GM10266 (cell line): ENCODE data around the gene RALGPS1.

Experiments
- DNase-seq: peaks from one replicate; pipeline ENCODE4 v3.0.0; 2012; ENCODE audit errors: extremely low spot score
- TF ChIP-seq, protein P1 (sequence below): IDR thresholded peaks from 2 replicates; pipeline ENCODE4 v1.5.1; 2012; ENCODE audit warnings: mild to moderate bottlenecking, low read depth; ENCODE audit not compliant: control insufficient read depth, insufficient read depth; ENCODE audit errors: missing control alignments

Gene RALGPS1

DNA sequence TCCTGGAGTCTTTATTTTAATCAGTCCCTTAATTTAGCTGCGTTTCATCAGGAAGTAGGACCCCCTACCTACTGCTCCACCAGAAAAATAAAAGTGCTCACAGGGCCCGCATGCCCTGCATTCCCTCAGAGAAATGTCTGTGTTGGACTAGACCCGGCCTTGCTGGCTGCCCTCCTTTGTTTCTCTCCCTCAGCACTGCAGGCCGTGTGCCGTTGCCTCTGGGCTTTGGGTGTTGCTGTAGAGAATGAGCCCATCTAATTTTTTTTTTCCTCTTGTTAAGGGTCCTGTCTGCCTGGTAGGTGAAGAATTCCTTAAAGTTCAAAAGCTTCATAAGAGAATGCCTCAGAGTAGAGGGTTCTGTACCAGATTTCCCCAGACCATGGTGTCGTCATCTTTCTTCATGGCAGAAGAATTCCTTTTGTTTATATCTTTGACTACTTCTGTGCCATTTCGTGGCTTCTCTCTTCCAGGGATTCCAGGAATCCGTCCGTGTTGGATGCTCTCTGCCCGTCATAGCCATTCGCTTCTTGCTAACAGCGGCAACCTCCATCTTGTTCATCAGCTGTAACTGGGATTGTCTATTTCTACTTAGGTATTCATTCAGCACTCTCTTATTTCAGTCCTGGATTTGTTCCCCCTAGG lies 257.6 kb downstream of the RALGPS1 start:
- DNase-seq: no peak
- TF ChIP-seq, protein P1, sequence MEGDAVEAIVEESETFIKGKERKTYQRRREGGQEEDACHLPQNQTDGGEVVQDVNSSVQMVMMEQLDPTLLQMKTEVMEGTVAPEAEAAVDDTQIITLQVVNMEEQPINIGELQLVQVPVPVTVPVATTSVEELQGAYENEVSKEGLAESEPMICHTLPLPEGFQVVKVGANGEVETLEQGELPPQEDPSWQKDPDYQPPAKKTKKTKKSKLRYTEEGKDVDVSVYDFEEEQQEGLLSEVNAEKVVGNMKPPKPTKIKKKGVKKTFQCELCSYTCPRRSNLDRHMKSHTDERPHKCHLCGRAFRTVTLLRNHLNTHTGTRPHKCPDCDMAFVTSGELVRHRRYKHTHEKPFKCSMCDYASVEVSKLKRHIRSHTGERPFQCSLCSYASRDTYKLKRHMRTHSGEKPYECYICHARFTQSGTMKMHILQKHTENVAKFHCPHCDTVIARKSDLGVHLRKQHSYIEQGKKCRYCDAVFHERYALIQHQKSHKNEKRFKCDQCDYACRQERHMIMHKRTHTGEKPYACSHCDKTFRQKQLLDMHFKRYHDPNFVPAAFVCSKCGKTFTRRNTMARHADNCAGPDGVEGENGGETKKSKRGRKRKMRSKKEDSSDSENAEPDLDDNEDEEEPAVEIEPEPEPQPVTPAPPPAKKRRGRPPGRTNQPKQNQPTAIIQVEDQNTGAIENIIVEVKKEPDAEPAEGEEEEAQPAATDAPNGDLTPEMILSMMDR: no peak

DNA sequence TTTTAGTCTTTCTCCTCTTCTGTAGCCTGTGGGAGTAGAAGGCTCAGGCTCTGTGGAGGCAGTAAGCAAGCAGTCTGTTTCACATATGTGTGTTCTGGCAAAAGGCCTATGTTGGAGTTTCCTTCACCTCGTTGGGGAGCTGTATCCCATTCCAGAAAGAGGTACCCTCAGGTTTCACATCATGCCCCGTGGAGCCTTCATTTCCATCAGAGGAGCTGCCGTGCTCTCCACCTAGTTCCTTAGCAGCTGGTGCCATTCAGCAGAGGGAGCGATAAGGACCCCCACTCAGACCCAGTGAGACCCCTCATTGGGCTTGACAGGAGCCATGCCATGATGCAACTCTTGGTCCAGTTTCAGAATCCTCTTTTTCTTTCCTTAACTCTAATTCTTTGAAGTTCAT lies 258.5 kb downstream of the RALGPS1 start:
- DNase-seq: no peak
- TF ChIP-seq, protein P1: no peak

DNA sequence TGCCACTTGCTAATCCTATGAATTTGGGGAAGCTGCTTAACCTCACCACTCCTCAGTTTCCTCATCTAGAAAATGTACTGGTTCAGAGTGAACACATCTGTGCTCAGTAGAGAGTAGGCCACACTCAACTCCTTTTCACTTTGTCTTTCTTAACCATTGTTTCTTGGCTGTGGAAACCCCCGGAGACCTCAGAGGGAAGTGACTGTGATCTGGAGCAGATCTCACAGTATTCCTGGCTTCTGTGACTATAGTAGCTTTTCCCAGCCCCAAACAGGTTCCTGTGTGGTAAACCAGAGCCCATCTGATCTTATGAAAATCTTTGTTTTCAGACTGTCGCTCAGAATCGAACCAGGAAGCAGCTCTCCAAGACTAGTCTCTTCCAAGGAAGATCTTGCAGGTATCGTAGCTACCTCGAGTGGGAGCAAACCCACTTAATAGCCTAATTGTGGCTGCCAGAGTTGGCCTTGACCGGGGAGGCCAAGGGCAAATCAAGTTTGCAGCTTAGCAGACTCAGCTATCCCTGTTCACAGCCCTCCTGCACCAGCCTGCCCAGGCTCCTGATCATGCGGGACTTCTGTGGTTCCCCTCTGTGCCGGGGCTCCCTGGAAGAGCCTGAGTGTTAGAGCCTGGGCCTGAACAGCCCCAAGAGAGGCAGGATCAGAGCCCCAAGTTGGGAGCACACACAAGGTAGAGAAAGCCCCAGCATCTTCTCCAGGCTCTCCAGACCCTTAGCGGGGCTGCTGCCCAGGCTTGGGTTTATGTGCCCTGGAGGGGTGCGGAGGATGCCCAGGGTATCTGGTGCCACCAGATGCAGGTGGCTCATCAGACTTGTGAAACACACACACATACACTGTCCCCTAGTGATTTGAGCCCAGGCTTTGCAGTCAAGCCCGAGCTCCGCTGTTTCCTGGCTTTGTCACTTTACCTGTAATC lies 260.1 kb downstream of the RALGPS1 start:
- TF ChIP-seq, protein P1: no peak
- no peak for DNase-seq

DNA sequence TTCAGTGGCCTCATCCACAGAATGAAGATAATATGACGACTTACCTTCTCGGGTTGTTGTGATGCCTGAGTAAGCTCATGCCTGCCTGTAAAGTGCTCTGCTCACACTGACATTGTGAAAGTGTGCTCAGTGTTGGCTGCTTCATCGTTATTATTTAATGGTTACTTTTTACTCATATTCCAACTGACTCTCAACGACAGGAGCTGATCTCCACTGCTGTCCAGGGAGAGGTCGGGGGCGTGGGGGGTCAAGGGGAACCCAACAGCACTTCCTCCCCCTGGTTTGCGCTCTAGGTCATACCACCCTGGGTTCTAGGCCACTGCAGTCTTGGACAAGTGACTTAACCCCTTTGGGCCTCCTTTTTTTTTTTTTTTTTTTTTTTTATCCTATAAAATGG lies 260.7 kb downstream of the RALGPS1 start:
- DNase-seq: no peak
- TF ChIP-seq, protein P1: no peak

DNA sequence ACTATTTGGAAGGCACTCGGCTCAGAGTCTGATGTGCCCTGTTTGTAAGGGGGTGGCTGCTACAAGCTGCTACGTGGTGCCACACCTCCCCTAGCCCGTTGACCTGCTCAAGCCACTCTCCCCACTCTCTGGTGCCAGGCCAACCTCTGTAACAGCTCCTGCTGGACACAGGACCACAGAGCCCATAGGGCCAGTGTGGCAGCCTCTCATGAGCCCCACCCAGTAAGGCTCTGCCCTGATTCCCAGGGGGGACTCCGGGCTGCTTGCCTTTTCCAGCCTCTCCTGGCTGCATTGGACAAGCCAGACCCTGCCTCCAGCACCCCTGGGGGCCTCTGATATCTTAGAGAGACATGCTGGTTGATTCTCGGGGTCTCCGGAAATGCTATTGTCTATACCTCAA lies 261.2 kb downstream of the RALGPS1 start:
- TF ChIP-seq, protein P1: no peak
- DNase-seq: no peak

DNA sequence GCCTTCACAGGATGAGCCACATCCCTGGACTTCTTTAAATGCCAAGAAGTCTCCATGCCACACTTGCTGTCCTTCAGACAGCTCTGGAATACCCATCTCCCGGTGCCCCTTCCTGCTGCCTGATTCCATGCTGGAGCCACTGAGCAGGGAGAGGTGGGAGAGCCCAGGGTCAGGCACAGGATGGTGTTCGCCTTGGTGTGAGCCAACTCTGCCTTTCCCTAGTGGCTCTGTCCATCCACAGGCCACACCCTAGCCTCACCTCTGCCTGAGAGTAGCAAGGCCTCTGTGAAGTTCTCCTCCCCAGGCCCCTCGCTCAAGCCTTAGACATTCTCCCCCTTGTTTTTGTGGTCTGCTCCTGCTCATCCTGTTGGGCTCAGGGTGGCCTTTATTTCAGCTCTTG lies 262.0 kb downstream of the RALGPS1 start:
- TF ChIP-seq, protein P1: no peak
- no peak for DNase-seq

DNA sequence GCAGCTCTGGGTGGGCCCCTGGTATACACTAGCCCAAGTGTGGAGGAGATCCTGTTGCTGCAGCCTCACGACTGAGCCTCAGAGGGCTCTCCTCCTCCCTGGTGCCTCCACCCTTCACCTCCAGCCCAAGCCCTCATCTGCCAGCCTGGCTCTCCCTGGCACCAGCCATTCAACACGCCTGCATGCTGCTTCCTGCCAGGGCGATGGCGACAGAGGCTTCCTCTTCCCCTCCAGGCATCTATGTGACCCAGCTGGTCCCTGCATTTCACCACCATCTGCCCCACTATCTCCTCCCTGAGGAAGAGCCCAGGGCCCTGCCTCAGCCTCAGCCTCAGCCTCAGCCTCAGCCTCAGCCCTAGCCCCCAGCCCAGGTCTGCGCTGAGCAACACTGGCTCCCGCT lies 262.6 kb downstream of the RALGPS1 start:
- no peak for DNase-seq
- TF ChIP-seq, protein P1: no peak
